Activated T-cell treated with anti-CD3 and anti-CD28 coated beads, Interleukin-2, amount 50 U/mL, for 48 hours (primary cell): ENCODE results near the gene SMIM35.

ENCODE experiments used
- DNase-seq, 2 experiments: peaks; one replicate each; pipeline ENCODE4 v3.0.0-alpha.2; 2020

The SMIM35 gene

GRCh38 chr11:118017631-118018315 lies 69.0 kb downstream of the SMIM35 start:
- DNase-seq: no peak

- no peak for DNase-seq
Observed at GRCh38 chr11:118017111-118017510, 69.7 kb downstream of the SMIM35 start.

GRCh38 chr11:118016104-118016503 lies 70.7 kb downstream of the SMIM35 start:
- DNase-seq: no peak

GRCh38 chr11:118015385-118015841 lies 71.3 kb downstream of the SMIM35 start:
- peak; percentile 43 to 51 for DNase-seq

GRCh38 chr11:118014022-118014421 lies 72.7 kb downstream of the SMIM35 start:
- DNase-seq: no peak

GRCh38 chr11:118012083-118012669 lies 74.6 kb downstream of the SMIM35 start:
- peak in 1 of 2 experiments; percentile 36 for DNase-seq

GRCh38 chr11:118010738-118011461 lies 75.9 kb downstream of the SMIM35 start:
- DNase-seq: no peak

GRCh38 chr11:118009864-118010737 lies 76.7 kb downstream of the SMIM35 start:
- peak in 1 of 2 experiments; percentile 19 for DNase-seq

- no peak for DNase-seq
Observed at GRCh38 chr11:118008271-118008911, 78.4 kb downstream of the SMIM35 start.

GRCh38 chr11:118007563-118008270 lies 79.0 kb downstream of the SMIM35 start:
- DNase-seq: peak; percentile 40 to 44

- DNase-seq: peak; percentile 25 to 26
Observed at GRCh38 chr11:118007040-118007439, 79.7 kb downstream of the SMIM35 start.

- peak; percentile 21 to 23 for DNase-seq
Observed at GRCh38 chr11:118006153-118006534, 80.6 kb downstream of the SMIM35 start.

- DNase-seq: peak; percentile 25 to 31
Observed at GRCh38 chr11:118005224-118006152, 81.3 kb downstream of the SMIM35 start.

- DNase-seq: peak in 1 of 2 experiments; percentile 24
Observed at GRCh38 chr11:118004543-118005223, 82.1 kb downstream of the SMIM35 start.

GRCh38 chr11:118003456-118003855 lies 83.3 kb downstream of the SMIM35 start:
- peak in 1 of 2 experiments; percentile 46 for DNase-seq

GRCh38 chr11:118002541-118003423 lies 84.0 kb downstream of the SMIM35 start:
- DNase-seq: peak; percentile 86

GRCh38 chr11:118002010-118002540 lies 84.7 kb downstream of the SMIM35 start:
- peak; percentile 81 to 83 for DNase-seq

GRCh38 chr11:118001494-118001971 lies 85.2 kb downstream of the SMIM35 start:
- DNase-seq: peak in 1 of 2 experiments; percentile 50
